GM18873 (cell line): ENCODE data around the gene GIPC1.
A peak's percentile ranks its signal among the peaks of the same experiment; 100 is the strongest.
"Not testable (repeated sequence)": the region's sequence is repeated elsewhere in the genome, so short reads cannot be mapped to it uniquely, and the experiment has no call there.

Experiments
- ATAC-seq: cut with Tn5 transposase; IDR thresholded peaks from one replicate; pipeline ENCODE4 v1.9.1; 2021; ENCODE audit warnings: mild to moderate bottlenecking, moderate library complexity, moderate number of reproducible peaks; ENCODE audit not compliant: unreplicated experiment, low FRiP score

GIPC1 gene, protein sequence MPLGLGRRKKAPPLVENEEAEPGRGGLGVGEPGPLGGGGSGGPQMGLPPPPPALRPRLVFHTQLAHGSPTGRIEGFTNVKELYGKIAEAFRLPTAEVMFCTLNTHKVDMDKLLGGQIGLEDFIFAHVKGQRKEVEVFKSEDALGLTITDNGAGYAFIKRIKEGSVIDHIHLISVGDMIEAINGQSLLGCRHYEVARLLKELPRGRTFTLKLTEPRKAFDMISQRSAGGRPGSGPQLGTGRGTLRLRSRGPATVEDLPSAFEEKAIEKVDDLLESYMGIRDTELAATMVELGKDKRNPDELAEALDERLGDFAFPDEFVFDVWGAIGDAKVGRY

DNA sequence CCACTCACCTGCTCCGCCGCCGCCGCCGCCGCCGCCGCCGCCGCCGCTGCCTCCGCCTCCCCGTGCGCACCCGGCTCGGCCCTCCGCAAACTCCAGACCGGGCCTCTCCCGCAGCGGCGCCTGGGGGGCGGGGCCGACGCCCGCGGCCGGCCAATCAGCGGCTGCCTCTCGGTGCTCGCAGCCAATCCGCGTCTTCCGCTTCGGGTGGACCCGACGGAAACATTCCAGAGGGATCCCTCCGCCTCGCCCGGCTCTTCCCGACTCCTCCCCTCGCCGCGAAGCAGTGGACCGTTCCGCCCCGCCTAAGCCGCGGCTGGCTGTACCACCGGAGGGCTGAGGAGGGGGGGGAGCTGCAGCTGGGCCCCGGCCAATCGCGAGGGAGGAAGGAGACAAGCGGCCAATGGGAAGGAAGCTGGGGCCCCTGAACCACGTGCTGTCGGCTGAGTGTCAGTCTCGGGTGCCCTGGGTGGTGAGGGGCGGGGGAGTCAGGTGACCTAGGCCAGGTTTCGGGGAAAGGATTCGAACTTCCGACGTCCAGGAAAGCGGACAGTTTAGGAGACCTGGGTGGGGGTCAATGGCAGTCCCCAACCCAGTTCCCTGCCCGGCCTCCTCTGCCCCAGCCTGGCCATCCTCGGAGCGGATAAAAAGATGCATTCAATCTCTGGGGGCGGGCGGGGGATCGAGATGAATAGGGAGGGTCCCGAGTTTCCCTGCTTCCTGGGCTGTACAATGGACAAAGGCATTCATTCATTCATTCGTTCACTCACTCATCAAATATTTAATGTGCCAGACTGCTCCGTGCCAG, at the start of gene GIPC1:
TSS of gene GIPC1 (minus strand) at position 99 of the 805 bp plus-strand sequence. CDS start 13,151 bp downstream, outside the sequence.
- ATAC-seq, result no peak

DNA sequence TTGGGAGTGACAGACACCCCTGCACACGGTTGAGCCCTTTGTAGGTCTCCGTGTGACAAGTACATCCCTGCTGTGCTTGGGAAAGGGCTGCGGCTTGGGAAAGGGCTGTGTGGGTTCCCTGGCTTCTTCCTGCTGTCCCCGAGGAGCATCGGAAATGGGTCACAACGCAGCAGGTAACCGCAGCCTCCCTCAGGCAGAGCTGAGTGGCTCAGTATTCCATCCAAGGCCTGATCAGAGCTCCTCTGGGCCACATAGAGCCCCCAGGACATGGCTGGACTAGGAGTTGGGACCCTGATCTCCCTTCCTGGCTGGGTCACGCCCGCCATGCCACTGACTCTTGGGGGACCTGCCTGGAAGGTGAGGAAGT, 49.8 kb upstream of the GIPC1 start:
- ATAC-seq, result no peak

DNA sequence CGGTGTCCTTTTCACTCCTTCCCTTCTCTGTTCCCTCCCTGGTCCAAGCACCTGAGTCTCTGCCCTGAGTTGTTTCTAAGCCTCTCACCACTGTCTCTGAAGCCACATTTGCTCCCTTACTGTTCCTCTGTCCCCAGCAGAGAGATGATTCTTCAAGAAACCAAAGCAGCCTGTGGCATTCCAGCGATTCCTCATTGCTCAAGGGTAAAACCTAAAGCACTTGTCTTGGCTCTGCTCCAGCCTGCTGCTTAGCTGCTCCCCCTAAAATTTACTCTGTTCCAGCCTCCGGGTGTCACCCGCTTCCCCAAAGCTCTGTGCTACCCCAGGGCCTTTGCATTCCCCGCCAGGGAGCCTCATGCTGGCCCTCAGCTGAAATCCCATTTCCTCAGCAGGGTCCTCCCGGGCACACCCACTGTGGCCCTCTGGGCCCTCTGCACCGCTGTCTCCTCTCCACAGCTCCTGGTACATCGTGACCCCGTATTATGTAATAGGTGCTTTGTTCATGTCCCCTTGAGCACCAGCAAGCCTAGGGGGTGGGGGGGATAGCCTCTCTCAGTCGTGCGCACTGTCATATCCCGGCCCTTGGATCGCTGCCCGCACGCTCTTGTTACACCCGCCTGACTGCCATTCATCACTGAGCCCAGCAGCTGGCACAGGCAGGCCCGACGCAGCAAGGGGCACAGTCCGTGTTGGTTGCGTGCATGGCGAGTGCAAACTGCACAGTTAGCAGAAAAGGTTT, 49.2 kb upstream of the GIPC1 start:
- no peak for ATAC-seq

DNA sequence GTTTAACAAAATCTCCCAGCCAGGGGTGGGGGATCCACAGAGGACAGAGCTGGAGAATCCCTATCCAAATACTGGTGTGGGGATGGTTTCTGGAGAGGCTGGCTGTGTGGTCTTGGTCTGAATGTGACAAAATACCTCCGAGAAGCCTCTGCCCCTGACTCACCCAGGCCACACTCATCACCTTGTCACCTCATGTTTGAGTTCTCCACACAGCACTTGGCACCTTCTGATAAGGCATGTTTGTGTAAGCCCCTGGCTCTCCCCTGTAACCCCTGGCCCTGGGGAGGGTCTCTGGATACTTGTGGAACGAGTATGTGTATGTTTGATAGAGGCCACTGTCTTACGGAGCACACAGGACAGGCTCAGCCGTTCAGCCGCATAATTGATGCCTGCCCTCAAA, 48.1 kb upstream of the GIPC1 start:
- no peak for ATAC-seq

DNA sequence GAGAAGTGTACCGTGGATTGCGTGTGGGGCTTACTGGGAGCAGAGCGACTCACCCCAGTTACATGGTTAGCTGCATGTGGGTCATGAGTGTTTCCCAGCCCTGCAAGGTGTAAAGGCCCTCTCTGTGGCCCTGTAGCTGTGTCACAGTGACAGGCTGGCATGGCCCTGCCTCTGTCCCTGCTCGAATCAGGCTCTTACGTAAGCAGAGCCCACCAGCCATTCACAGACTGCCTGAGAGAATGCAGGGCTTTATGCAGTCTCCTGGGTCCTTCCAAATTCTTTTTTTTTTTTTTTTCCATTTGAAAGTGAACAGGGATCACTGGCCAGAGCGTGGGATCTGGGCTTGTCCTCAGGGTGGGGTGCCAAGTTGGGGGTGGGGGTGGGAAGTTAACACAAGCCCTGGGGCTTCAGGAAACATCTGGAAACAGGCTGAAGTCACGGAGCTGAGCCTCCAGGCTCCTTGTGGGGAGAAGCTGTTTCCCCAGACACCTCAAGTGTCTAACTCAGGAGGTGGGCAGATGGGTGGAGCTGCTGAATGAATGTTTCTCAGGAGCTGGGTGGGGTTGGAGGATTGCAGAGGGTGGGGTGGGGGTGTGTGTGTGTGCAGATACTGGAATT, 46.9 kb upstream of the GIPC1 start:
- no peak for ATAC-seq

DNA sequence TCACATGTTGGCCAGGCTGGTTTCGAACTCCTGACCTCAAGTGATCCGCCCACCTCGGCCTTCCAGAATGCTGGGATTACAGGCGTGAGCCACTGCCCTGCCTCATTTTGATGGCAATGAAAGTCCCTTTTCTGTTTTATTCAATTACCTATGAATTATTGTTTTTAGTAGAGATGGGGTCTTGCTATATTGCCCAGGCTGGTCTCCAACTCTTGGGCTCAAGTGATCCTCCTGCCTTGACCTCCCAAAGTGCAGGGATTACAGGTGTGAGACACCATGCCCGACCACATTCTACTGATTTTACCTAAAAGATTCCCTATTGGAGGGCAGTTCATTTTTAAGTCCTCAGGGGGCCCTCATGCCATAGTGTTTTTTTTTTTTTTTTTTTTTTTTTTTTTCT, 46.1 kb upstream of the GIPC1 start:
- ATAC-seq, result not testable (repeated sequence)

DNA sequence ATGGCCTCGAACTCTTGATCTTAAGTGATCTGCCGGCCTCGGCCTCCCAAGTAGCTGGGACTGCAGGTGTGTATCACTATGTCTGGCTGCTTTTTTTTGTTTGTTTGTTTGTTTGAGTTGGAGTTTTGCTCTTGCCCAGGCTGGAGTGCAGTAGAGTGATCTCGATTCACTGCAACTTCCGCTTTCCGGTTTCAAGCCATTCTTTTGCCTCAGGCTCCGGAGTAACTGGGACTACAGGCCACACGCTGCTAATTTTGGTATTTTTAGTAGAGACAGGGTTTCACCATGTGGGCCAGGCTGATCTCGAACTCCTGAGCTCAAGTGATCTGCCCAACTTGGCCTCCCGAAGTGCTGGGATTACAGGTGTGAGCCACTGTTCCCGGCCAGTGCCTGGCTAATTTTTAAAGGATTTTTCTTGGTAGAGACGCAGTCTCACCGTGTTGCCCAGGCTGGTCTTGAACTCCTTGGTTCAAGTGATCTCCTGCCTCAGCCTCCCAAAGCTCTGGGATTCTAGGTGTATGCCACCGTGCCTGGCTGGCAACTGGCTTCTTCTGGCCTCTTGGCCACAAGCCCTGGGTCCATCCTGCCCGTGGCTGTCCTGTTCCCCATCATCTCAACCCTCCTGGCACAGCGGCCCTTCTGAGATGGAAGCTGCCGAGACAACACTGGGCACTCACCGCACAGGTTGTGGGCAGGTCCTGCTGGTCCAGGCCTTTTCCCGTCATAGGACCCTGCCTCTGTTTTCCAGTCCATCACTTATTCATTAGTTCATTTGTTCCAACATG, 45.0 kb upstream of the GIPC1 start:
- ATAC-seq, result no peak

DNA sequence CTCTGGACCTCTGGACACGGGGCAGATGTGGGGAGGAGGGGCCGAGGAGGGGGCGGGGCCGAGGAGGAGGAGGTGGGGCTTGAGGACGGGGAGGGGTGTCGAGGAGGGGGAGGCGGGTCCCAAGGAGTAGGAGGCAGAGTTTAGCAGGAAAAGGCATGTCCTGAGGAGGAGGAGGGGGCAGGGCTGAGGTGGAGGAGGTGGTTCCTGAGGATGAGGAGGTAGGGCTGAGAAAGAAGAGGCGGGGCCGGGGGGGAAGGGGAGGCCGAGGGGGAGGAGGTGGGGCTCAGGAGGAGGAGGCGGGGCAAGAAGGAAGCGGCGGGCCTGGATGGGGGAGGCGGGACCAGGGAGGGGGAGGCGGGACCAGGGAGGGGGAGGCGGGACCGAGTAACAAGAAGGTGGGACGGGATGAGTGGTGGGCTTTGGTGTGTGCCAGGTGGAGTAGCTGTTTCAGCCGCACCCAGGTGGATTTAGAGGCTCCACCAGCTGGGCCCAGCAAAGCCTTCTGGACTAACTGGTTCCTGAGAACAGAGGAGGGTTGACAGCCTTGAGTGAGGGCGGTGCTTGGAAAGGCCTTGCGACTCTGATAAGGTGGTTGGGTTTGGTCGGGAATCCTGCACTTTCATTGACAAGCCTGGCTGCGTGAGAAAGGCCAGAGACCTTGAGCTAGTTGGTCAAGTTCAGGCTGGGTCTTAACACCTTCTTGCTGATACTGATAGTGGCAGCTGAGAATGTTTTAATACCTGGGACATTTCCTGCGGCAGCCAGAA, 41.2 kb upstream of the GIPC1 start:
- no peak for ATAC-seq

DNA sequence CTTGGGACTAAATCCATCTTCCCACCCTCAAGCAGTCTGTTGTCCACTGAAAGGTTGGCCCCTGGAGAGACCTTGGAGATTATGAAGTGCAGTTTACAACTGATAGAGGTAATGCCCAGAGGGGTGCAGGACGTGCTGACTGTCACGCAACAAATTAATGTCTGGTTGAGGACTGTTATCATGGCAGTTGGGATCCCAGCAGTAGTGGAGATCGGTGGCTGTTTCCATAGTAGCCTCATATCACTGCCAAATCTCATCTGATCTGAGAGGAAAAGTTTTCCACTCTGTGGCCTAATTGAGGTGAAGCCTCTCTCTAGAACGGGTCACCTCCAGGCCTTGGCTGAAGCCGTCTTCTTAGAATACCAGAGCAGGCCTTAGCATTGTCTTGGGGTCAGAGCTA, 37.5 kb upstream of the GIPC1 start:
- no peak for ATAC-seq

DNA sequence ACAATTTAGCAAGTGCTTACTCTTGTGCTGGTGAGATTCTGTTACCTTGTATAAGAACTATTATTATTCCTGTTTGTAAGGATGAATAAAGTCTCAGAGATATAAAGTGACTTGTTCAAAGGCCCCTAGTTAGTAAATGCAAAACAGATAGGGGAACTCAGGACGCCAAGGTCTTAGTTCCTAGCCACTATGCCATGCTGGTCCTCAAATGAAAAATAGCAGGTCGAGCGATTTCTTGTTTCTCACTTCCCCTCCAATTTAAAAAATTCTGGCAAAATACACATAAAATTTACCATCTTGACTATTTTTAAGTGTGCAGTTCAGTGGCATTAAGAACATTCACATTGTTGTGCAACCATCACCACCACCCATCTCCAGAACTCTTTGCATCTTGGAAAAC, 34.6 kb upstream of the GIPC1 start:
- ATAC-seq, result no peak

DNA sequence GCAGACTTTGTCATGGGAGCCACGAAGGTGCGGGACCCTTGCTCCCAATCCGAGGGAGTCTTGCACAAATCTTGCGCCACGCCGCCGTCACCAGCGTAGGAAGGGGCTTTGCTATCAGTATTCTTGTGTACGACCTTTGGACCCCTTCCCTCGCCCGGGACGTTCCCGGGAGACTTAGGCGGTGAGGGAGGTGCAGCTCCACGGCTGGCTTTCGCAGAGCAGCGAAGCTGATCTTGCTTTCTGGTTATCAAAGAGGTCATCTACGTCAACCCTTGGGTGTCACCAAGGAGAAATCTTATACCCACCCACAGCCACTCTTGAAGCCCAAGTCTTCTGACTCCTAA, 34.0 kb upstream of the GIPC1 start:
- peak; percentile 0 for ATAC-seq

DNA sequence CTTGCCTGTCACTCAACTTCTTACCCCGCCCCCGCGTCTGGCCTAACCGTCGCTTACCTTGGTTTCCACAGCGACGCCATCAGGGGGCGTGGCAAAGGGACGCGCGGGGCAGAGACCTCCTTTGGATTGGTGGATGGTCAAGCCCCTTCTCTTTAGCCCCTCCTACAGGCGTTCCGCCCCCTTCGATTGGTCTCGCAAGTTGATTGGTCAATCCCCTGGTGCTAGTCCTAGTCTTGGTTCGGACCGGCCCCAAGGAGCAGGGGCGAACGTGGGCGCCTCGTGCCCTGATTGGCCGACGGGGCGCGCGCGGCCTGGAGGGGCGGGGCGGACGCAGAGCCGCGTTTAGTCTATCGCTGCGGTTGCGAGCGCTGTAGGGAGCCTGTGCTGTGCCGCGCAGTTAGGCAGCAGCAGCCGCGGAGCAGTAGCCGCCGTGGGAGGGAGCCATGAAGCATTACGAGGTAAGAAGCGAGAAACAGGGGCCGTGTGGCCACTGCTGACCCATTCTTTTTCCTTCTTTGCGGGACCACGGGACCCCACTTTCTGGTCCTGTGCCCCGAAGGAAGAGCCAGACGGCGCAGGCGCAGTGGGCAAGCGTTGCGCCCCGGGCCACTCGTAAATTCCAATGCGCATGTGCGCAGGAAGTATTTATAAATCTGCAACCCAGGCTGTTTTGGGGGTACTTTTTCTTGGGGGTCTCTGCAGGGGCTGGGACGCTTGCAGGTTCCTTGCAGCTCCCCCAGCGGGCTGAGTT, 33.5 kb upstream of the GIPC1 start, which contains the start of gene TECR:
TSS of gene TECR (plus strand) at position 341 of the 751 bp plus-strand sequence. CDS start at position 444, 103 bp downstream.
- peak; percentile 94 for ATAC-seq

DNA sequence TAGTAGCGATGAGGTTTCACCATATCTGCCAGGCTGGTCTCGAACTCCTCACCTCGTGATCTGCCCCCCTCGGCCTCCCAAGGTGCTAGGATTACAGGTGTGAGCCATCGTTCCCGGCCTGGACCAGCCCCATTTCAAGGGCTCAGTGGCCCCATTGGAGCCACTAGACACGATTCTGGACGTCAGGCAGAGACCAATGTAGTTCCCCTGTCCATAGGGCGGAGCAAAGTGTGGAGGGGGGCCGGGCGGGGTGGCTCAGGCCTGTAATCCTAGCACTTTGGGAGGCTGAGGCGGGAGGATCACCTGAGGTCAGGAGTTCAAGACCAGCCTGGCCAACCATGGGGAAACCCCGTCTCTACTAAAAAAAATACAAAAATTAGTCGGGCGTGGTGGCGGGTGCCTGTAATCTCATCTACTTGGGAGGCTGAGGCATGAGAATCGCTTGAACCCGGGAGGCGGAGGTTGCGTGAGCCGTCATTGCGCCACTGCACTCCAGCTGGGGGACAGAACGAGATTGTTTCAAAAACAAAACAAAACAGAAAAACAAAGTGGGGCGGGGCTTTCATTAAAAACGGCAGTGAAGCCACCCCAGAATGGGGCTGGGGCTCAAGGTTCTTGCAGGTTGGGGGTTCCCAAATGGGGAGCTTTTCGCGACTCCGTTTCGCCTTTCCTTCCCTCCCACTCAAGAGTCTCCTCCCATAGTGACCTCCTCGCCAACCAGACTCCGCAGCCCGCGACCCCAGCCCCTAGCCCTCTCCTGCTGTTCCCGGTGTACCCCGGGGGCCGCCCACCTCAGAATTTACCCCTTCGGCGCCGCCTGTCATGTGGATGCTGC, 32.7 kb upstream of the GIPC1 start:
- ATAC-seq, result no peak

DNA sequence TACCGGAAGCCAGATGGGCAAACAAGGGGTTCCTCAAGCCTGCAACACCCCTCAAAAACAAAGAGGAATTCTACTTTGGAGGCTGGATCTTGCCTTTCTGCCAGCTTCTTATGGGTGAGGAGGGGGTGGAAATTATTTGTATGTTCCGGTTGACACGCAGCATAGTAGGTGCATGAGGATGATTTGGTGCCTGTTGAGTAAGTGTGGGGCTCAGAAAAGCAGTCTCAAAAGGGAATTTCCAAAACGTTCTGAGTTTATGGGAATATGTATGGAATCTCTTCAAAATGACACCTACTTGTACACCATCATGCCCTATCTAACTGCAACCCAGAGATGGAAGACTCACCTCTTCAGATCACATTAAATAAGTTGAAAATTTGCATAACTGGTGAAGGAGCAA, 30.5 kb upstream of the GIPC1 start:
- ATAC-seq, result no peak

DNA sequence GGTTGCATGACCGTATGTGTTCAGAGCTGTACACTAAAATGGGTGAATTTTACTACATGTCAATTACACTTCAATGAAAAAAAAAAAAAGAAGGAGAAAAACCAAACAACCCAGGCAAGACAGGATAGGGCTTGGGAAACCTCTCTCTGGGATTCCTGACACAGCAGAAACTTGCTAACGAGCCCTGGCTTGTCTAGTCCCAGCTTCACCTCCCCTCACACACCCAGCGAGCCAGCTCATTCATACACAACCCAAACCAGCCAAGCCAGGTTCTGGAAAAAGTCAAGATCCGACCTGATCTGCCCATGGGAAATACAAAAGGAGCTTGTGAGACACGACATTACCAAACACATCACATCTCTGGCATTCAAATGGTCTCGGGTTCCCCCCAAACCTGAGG, 29.8 kb upstream of the GIPC1 start:
- ATAC-seq, result no peak

DNA sequence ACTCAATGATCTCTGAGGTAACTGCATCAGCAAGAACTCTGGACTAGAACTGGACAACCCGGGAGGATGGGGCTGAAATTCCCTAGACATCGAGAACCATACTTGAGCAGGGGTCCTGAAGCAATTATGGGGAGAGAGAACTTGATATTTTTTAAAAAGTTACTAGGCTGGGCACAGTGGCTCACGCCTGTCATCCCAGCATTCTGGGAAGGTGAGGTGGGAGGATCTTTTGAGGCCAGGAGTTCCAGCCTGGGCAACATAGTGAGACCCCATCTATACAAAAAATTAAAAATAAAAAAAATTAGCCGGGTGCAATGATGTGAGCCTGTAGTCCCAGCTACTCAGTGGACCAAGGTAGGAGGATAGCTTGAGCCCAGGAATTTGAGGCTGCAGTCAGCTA, 24.6 kb upstream of the GIPC1 start:
- no peak for ATAC-seq

DNA sequence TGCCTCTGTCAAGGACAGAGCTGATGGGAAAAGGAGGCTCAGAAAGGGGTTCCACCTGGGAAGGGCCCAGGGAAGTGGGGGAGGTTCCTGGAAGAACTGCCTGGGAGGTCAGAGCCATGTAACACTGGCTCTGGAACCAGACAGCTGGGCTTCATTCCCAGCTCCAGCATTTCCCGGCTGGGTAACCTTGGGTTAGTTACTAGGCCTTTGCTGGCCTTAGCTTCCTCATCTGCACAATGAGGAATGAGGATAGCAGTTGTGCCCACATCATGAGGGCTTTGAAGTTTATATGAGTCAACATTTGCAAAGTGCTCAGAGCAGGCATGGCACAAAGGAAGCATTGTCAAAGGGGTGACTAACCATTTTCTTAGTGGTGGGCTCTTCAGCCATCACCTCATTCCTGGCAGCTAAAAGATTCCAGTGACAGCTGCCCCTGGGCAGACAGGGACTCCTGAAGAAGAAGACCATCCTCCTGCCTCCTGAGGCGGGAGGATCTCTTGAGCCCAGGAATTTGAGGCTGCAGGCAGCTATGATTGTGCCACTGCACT, 24.0 kb upstream of the GIPC1 start:
- ATAC-seq, result no peak
